H1 (cell line): Measurements from ENCODE around the gene DRC7. TPM values are rescaled to one million over a fixed set of nuclear protein-coding genes. Genes with fewer than 3 reads are reported as not detected.

Source experiments
- CTCF ChIA-PET: fragments of 300-600 bp; sonication (Branson Sonifier 250); formaldehyde crosslinking; loops from one replicate; lab custom pipeline; 2021; ENCODE audit not compliant: partially characterized antibody; lab: Charles Lee
- POLR2A ChIA-PET: fragments of 300-600 bp; sonication (Branson Sonifier 250); formaldehyde crosslinking; loops from one replicate; lab custom pipeline; 2021; ENCODE audit warnings: inconsistent platforms; ENCODE audit not compliant: partially characterized antibody; lab: Charles Lee
- DNase-seq, 2 experiments: peaks; one replicate each; pipeline versions ENCODE4 v3.0.0 to v3.0.0-alpha.2; 2010 to 2022; ENCODE audit warnings: low spot score in 2 of 2, low read depth in 1 of 2, mixed read lengths in 1 of 2
- FAIRE-seq: peaks from 2 replicates; lab custom pipeline; 2011; peaks lifted over from hg19 to GRCh38; lab: Jason Lieb, UNC
- H2AFZ ChIP-seq: 2 replicates; pipeline ENCODE4 v1.8.1; 2012; ENCODE audit warnings: low read length, inconsistent platforms
- H2AK5ac ChIP-seq: 2 replicates; pipeline ENCODE4 v1.6.1; 2013; ENCODE audit warnings: low read depth, low read length
- H2BK120ac ChIP-seq: replicated peaks from 2 replicates; pipeline ENCODE3; 2013; ENCODE audit warnings: low read depth, low read length, inconsistent platforms
- H2BK12ac ChIP-seq: 2 replicates; pipeline ENCODE4 v1.6.1; 2013; ENCODE audit warnings: low read depth, low read length
- H2BK15ac ChIP-seq: 2 replicates; pipeline ENCODE4 v1.6.1; 2013; ENCODE audit warnings: low read length
- H2BK20ac ChIP-seq: 2 replicates; pipeline ENCODE4 v1.6.1; 2013; ENCODE audit warnings: low read length
- H2BK5ac ChIP-seq: 2 replicates; pipeline ENCODE4 v1.6.1; 2013; ENCODE audit warnings: low read depth, low read length
- H3K14ac ChIP-seq: 2 replicates; pipeline ENCODE4 v1.6.1; 2013; ENCODE audit warnings: inconsistent platforms; ENCODE audit not compliant: insufficient read length
- H3K18ac ChIP-seq: 2 replicates; pipeline ENCODE4 v1.6.1; 2013; ENCODE audit warnings: low read length; ENCODE audit errors: extremely low read depth
- H3K23ac ChIP-seq: 2 replicates; pipeline ENCODE4 v1.6.1; 2013; ENCODE audit warnings: inconsistent platforms; ENCODE audit not compliant: insufficient read length
- H3K23me2 ChIP-seq: 2 replicates; pipeline ENCODE4 v1.6.1; 2013; ENCODE audit warnings: low read depth, low read length
- H3K27ac ChIP-seq: 2 replicates; pipeline ENCODE4 v1.6.1; 2011; ENCODE audit warnings: low read depth, low read length, inconsistent platforms
- H3K27me3 ChIP-seq, 4 experiments: replicated peaks in 1 of 4; 1 replicate in 1 of 4; 2 replicates in 3 of 4; pipeline versions ENCODE4 v1.6.1 to v1.8.1; 2011 to 2013; ENCODE audit warnings: low read length in 3 of 4, mild to moderate bottlenecking in 3 of 4, inconsistent platforms in 2 of 4, mixed read lengths in 2 of 4, moderate library complexity in 1 of 4; ENCODE audit not compliant: control insufficient read depth in 3 of 4, insufficient read depth in 3 of 4; ENCODE audit errors: extremely low read depth in 1 of 4
- H3K36me3 ChIP-seq, 4 experiments: 2 replicates each; pipeline versions ENCODE4 v1.6.1 to v1.8.1; 2011 to 2013; ENCODE audit warnings: mild to moderate bottlenecking in 4 of 4, low read length in 3 of 4, moderate library complexity in 2 of 4, control low read depth in 1 of 4, inconsistent platforms in 1 of 4; ENCODE audit not compliant: insufficient read depth in 4 of 4, control insufficient read depth in 2 of 4
- H3K4ac ChIP-seq: replicated peaks from 2 replicates; pipeline ENCODE3; 2013; ENCODE audit warnings: low read length, low read depth, mixed read lengths, inconsistent platforms; ENCODE audit not compliant: insufficient read length
- H3K4me1 ChIP-seq, 4 experiments: replicated peaks in 1 of 4; 1 replicate in 1 of 4; 2 replicates in 3 of 4; pipeline versions ENCODE4 v1.6.1 to v1.8.1; 2011 to 2013; ENCODE audit warnings: low read length in 3 of 4, inconsistent platforms in 2 of 4, mixed read lengths in 1 of 4; ENCODE audit not compliant: insufficient read depth in 4 of 4, control insufficient read depth in 3 of 4
- H3K4me2 ChIP-seq, 2 experiments: 2 replicates each; pipeline versions ENCODE4 v1.6.1 to v1.8.1; 2011 to 2013; ENCODE audit warnings: low read depth in 2 of 2, low read length in 2 of 2, control low read depth in 1 of 2, inconsistent platforms in 1 of 2, mild to moderate bottlenecking in 1 of 2; ENCODE audit not compliant: insufficient read depth in 1 of 2
- H3K4me3 ChIP-seq, 4 experiments: fragments of 200-600, 300-600 bp in 1 of 4; sonication (generic), shearing (Covaris generic), sonication (Bioruptor Twin) in 1 of 4; 2 replicates each; pipeline versions ENCODE4 v1.5.1 to v1.8.1; 2011 to 2016; ENCODE audit warnings: low read length in 4 of 4, low read depth in 3 of 4, control low read depth in 2 of 4, inconsistent platforms in 2 of 4, mild to moderate bottlenecking in 2 of 4, mixed read lengths in 1 of 4, moderate library complexity in 1 of 4; ENCODE audit not compliant: insufficient read depth in 2 of 4; ENCODE audit errors: extremely low read depth in 1 of 4
- H3K56ac ChIP-seq: replicated peaks from 2 replicates; pipeline ENCODE3; 2013; ENCODE audit warnings: low read depth, mild to moderate bottlenecking, mixed read lengths, low read length, inconsistent platforms; ENCODE audit not compliant: insufficient read length
- H3K79me1 ChIP-seq: 2 replicates; pipeline ENCODE4 v1.6.1; 2013; ENCODE audit warnings: low read depth, low read length, control low read depth
- H3K79me2 ChIP-seq, 2 experiments: 2 replicates each; pipeline versions ENCODE4 v1.6.1 to v1.8.1; 2012 to 2013; ENCODE audit warnings: low read length in 2 of 2, mild to moderate bottlenecking in 2 of 2, inconsistent platforms in 1 of 2; ENCODE audit not compliant: insufficient read depth in 2 of 2, control insufficient read depth in 1 of 2
- H3K9ac ChIP-seq, 4 experiments: replicated peaks in 1 of 4; 1 replicate in 1 of 4; 2 replicates in 3 of 4; pipeline versions ENCODE4 v1.6.1 to v1.8.1; 2011 to 2013; ENCODE audit warnings: low read depth in 3 of 4, low read length in 3 of 4, control low read depth in 2 of 4, mild to moderate bottlenecking in 2 of 4, moderate library complexity in 2 of 4, inconsistent platforms in 1 of 4; ENCODE audit errors: extremely low read depth in 1 of 4
- H3K9me3 ChIP-seq, 2 experiments: 2 replicates each; pipeline versions ENCODE4 v1.6.1 to v1.8.1; 2012 to 2013; ENCODE audit warnings: mild to moderate bottlenecking in 2 of 2, moderate library complexity in 2 of 2, control low read depth in 1 of 2, inconsistent platforms in 1 of 2, low read depth in 1 of 2, low read length in 1 of 2, mixed read lengths in 1 of 2; ENCODE audit not compliant: insufficient read depth in 2 of 2
- H4K20me1 ChIP-seq, 2 experiments: replicated peaks in 1 of 2; 2 replicates each; pipeline versions ENCODE3 to v1.8.1; 2011 to 2013; ENCODE audit warnings: inconsistent platforms in 2 of 2, low read length in 2 of 2, mild to moderate bottlenecking in 1 of 2; ENCODE audit not compliant: insufficient read depth in 2 of 2, control insufficient read depth in 1 of 2
- H4K5ac ChIP-seq: 2 replicates; pipeline ENCODE4 v1.6.1; 2013; ENCODE audit warnings: low read length, low read depth, mixed read lengths, inconsistent platforms; ENCODE audit not compliant: insufficient read length
- H4K8ac ChIP-seq: 2 replicates; pipeline ENCODE4 v1.8.0; 2013; ENCODE audit warnings: mild to moderate bottlenecking, moderate library complexity, low read length, inconsistent platforms; ENCODE audit not compliant: insufficient read depth; ENCODE audit errors: extremely low read depth
- H4K91ac ChIP-seq: replicated peaks from 2 replicates; pipeline ENCODE3; 2013; ENCODE audit warnings: low read length, mixed read lengths, inconsistent platforms; ENCODE audit not compliant: insufficient read length
- CTCF ChIP-seq, 3 experiments: IDR thresholded peaks; 1 replicate in 2 of 3; 2 replicates in 1 of 3; pipeline versions ENCODE4 v1.5.1 to v1.6.1; 2011; ENCODE audit warnings: low read length in 3 of 3, mild to moderate bottlenecking in 3 of 3, inconsistent platforms in 2 of 3, low read depth in 1 of 3, moderate library complexity in 1 of 3; ENCODE audit not compliant: insufficient read depth in 1 of 3; ENCODE audit errors: control extremely low read depth in 1 of 3
- WGBS, 2 experiments: shearing (Covaris generic) in 1 of 2; methylation state at CpG; one replicate each; pipeline versions ENCODE4 v1.1.6 to v1.1.7; 2013 to 2015; ENCODE audit warnings: low lambda C conversion rate in 2 of 2, mixed read lengths in 2 of 2, inconsistent platforms in 1 of 2, low coverage in 1 of 2, missing lambda C conversion rate in 1 of 2; ENCODE audit not compliant: insufficient replicate concordance in 2 of 2, insufficient coverage in 1 of 2, insufficient read length in 1 of 2; ENCODE audit errors: extremely low coverage in 1 of 2, missing lambda C conversion rate in 1 of 2; 5-methylcytosine and 5-hydroxymethylcytosine counted together
- polyA plus RNA-seq, 7 experiments: library from polyadenylated mRNA; depleted of rRNA in 3 of 7; stranded (reverse) in 5 of 7; unstranded in 2 of 7; fragments of >200 nt in 5 of 7; fragments of 200-250 nt in 2 of 7; gene quantifications; 1 replicate in 5 of 7; 2 replicates in 1 of 7; 4 replicates in 1 of 7; pipeline versions ENCODE4 v1.2.1 to v1.2.3, GENCODE V29; 2011 to 2013; ENCODE audit warnings: missing spikeins in 2 of 7, mixed read lengths in 2 of 7
- total RNA-seq: library from RNA; stranded (reverse); fragmentation: NEBNext Ultra II Directional; extraction: Animal tissue kit (Norgen Biotek cat#: 25700); gene quantifications from 2 replicates; pipeline ENCODE4 v1.2.1, GENCODE V29; 2021

The DRC7 gene
- total and polyA plus RNA-seq, 2 of the 8 experiments (the other 6 are each of a cell fraction or from before 2014, with no cell fraction given) = 0.14 TPM; not detected in 1

- DNase-seq = no peak
- CTCF ChIA-PET = interaction anchor here (1.0 to 1.9 kb wide), 7 partner anchors 10 to 145 kb away, joined by 3 to 10 read pairs (median 4); no protein-coding TSS in a partner anchor
- no peak overlapping the region for H2BK15ac ChIP-seq
These were observed 27.0 kb downstream of the DRC7 start for GRCh38 chr16:57721356-57722209.

More at GRCh38 chr16:57721356-57722209, 27.0 kb downstream of the DRC7 start:
- no peak overlapping the region for H3K4me3 ChIP-seq
- H2BK120ac ChIP-seq = no peak overlapping the region
- H4K20me1 ChIP-seq = no peaks in the 10 kb centered on the region
- no peak overlapping the region; the same call in 1 of the 2 replicates for H4K8ac ChIP-seq
- H3K27me3 ChIP-seq = no peaks in the 10 kb centered on the region; a peak in 1 of 7 replicates
- no peak overlapping the region; the same call in 1 of the 2 replicates for H2BK5ac ChIP-seq
- no peak overlapping the region for H3K27ac ChIP-seq
- TF ChIP-seq CTCF (IDR thresholded peaks at IDR 0.05; ENCODE audit: control extremely low read depth in 1 of 3, insufficient read depth in 1 of 3, low read depth in 1 of 3, low read length in 3 of 3) = no peak
- no peak for FAIRE-seq
- no peak overlapping the region for H2BK12ac ChIP-seq
- H3K36me3 ChIP-seq = no peaks in the 10 kb centered on the region
- no peak overlapping the region for H2BK20ac ChIP-seq
- no peak overlapping the region for H3K9ac ChIP-seq
- H2AFZ ChIP-seq = no peak overlapping the region
- no peak overlapping the region for H4K5ac ChIP-seq
- no peaks in the 10 kb centered on the region for H3K79me1 ChIP-seq
- no peaks in the 10 kb centered on the region for H3K4me1 ChIP-seq
- H3K18ac ChIP-seq = no peak overlapping the region
- no peaks in the 10 kb centered on the region for H3K79me2 ChIP-seq
- H2AK5ac ChIP-seq = no peak overlapping the region
- no peaks in the 10 kb centered on the region for H3K23me2 ChIP-seq
- no peak overlapping the region for H4K91ac ChIP-seq
- POLR2A ChIA-PET = interaction anchor here (0.9 kb wide), 1 partner anchor 14 kb away, joined by 4 read pairs; no protein-coding TSS in a partner anchor
- H3K4ac ChIP-seq = no peak overlapping the region
- no peak overlapping the region for H3K14ac ChIP-seq
- H3K4me2 ChIP-seq = no peak overlapping the region
- no peaks in the 10 kb centered on the region for H3K9me3 ChIP-seq
- no peak overlapping the region for H3K56ac ChIP-seq
- H3K23ac ChIP-seq = no peak overlapping the region
- 86% methylated on average over 13 of the region's 17 CpGs; no CpG with 5 or more reads in 1 of the 2 experiments for WGBS, 2 experiments
